GM12874 (cell line): ENCODE data around the gene DPH3.

ENCODE experiments used
- CTCF ChIP-seq: IDR thresholded peaks from 2 replicates; pipeline ENCODE4 v1.5.1; 2011; ENCODE audit warnings: low read depth, mild to moderate bottlenecking, control low read depth, low read length, moderate library complexity; ENCODE audit not compliant: insufficient read depth

Gene DPH3

GRCh38 chr3:16260046-16260445, 4.7 kb downstream of the DPH3 start:
- no peak for TF ChIP-seq CTCF

DNA sequence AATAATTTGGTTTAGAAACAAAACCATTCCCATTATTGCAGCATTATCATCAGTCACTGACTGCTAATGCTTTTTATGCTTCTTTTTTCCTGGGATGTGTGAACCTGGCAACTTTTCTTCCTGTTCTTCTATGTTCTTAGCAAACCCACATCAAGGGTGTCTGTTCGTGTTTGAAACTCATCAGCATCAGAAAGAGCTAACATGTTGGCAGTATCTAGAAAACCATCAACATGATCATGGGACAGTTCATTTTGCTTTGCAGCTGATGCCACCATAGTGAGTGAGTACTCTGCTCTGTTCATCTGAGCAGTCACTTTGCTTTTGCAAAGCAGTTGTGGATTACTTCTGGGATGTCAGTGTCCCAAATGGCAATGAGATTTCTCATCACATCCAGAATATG, 5.9 kb downstream of the DPH3 start:
- no peak for TF ChIP-seq CTCF

DNA sequence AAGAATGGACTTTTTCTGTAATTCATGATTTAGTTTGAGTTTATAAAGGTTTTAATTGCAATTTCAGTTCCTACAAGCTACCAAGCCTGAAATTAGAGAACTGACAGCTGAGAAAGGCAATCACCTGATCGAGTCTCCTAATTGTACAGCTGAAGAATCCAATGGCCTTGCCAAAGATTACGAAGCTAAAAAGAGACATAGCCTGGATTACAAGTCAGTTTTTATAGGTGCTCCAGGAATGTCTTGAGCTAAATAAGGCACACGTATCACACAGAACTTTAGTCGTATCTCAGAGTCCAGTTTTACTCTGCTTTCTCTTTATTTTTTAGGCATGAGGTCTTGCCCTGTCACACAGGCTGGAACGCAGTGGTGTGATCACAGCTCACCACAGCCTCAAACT, 6.6 kb downstream of the DPH3 start:
- TF ChIP-seq CTCF: no peak

DNA sequence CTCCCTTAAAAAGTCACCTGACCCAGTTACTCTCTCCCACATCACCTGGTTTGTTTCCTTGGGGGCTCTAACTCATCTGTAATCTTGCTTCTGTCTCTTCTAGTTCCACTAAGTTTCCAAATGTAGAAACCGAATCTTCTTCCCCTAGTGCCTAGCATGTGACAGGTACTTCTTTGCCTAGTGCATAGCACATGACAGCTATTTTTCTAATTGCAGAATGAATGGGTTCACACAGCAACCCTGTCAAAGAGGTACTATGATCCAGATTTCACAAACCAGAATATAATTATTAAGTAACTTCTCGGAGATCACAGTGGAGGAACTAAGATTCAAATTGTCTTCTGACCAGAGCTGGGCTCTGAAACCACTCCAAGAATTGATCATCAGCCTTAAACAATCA, 7.4 kb downstream of the DPH3 start:
- no peak for TF ChIP-seq CTCF

DNA sequence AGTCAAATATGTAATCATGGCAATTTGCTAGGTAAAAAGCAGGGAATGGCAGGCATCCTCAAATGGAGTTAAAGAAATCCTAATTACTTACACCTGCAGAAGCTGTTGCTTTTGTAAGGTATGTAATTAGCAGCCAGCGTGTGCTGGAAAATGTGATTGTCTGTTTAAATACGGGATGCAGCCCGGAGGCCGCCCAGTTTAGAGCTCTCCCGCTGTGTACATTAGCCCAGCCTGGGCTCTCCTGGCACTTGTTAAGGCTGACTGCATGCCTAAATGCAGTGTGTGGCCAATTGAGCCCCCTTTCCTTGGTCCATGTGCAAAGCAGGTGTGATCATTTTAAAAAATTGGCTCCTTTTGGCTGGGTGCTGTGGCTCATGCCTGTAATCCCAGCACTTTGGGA, 9.0 kb downstream of the DPH3 start:
- no peak for TF ChIP-seq CTCF

DNA sequence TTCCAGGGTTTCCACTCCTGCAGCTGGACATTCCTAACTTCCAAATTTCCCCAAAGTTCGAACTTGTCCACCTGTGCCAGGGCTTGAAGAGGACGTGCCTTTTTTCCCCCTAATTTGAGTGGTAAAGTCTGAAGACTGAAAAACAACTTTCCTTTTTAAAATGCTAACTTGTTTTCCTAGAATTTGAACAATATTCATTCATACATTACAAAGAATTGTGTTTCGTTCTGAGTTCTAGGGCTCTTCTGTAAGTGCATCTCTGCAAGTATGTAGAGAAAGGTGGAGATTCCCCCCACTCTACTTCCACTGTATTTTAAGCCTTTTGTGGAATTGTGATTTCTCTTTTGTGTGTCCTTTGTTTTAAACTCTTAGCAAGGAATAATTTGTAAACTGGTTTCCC, 9.4 kb downstream of the DPH3 start:
- no peak for TF ChIP-seq CTCF

GRCh38 chr3:16254916-16255315, 9.8 kb downstream of the DPH3 start:
- no peak for TF ChIP-seq CTCF

- no peak for TF ChIP-seq CTCF
Observed at GRCh38 chr3:16253601-16254000, 11.1 kb downstream of the DPH3 start.
